ENCODE measurements around the gene MOSMO.

DNA sequence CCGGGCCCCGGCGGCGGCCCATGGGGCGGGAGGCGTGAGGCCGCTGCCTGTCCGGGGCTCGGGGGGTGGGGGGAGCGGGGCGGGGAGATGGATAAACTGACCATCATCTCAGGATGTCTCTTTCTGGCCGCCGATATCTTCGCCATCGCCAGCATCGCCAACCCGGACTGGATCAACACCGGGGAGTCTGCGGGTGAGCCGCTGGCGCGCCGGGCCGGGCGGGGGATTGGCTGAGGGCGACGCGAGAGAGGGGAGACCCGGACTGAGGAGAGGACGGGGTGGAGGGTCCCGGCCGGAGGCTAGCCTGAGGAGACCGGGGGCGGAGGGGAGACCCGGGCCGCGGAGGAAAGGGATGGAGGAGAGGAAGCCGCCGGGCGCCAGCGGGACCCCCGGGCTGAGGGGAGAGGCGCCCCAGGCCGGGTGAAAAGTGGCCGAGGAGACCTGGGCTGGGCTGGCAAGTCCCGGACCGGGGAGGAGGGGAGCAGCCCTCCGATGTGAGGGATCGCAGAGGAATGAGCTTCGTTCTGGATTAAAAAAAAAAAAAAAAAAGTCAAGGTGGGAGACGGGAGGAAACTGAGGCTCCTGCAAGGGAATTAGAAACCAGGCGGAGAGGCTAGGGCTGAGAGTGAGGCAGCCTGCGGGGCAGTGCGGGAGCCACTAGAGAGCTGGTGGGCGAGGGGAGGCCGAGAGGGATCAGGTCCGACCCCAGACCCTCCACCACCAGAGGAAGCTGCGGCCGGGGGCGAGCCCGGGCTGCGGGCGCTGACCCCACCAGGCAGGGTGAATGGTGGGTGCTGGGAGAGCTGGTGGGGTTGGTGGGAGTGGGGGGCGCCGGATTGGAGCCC is 526 bp downstream of the MOSMO start:
- TF ChIP-seq, protein P1, sequence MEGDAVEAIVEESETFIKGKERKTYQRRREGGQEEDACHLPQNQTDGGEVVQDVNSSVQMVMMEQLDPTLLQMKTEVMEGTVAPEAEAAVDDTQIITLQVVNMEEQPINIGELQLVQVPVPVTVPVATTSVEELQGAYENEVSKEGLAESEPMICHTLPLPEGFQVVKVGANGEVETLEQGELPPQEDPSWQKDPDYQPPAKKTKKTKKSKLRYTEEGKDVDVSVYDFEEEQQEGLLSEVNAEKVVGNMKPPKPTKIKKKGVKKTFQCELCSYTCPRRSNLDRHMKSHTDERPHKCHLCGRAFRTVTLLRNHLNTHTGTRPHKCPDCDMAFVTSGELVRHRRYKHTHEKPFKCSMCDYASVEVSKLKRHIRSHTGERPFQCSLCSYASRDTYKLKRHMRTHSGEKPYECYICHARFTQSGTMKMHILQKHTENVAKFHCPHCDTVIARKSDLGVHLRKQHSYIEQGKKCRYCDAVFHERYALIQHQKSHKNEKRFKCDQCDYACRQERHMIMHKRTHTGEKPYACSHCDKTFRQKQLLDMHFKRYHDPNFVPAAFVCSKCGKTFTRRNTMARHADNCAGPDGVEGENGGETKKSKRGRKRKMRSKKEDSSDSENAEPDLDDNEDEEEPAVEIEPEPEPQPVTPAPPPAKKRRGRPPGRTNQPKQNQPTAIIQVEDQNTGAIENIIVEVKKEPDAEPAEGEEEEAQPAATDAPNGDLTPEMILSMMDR (IDR thresholded peaks at IDR 0.05) = no peak
- TF ChIP-seq POLR2A (IDR thresholded peaks at IDR 0.05) = no peak

Measured in heart left ventricle (tissue), 13 donors.